ENCODE data around the gene MINPP1.
A peak's percentile ranks its signal among the peaks of the same experiment; 100 is the strongest.

MINPP1 gene

GRCh38 chr10:87594864-87595263 lies 90.2 kb downstream of the MINPP1 start:
- DNase-seq (ENCODE audit: low read depth in 2 of 2) = peak; percentile 16 to 49
- TF ChIP-seq CTCF (IDR thresholded peaks at IDR 0.05; ENCODE audit: low read depth, low read length) = no peak
- no peak overlapping the region for H3K4me3 ChIP-seq (replicated peaks in 1 of 2; ENCODE audit: low read depth in 2 of 2, low read length in 2 of 2)

- TF ChIP-seq CTCF (IDR thresholded peaks at IDR 0.05; ENCODE audit: low read depth, low read length) = no peak
- H3K4me3 ChIP-seq (replicated peaks in 1 of 2; ENCODE audit: low read depth in 2 of 2, low read length in 2 of 2) = no peak overlapping the region
- DNase-seq (ENCODE audit: low read depth in 2 of 2) = no peak
Measured at GRCh38 chr10:87596351-87596750, 91.7 kb downstream of the MINPP1 start.

GRCh38 chr10:87598700-87599099 lies 94.0 kb downstream of the MINPP1 start:
- no peak for TF ChIP-seq CTCF (IDR thresholded peaks at IDR 0.05; ENCODE audit: low read depth, low read length)
- DNase-seq (ENCODE audit: low read depth in 2 of 2) = no peak
- H3K4me3 ChIP-seq (replicated peaks in 1 of 2; ENCODE audit: low read depth in 2 of 2, low read length in 2 of 2) = no peak overlapping the region

GRCh38 chr10:87600581-87600980 lies 95.9 kb downstream of the MINPP1 start:
- no peak for TF ChIP-seq CTCF (IDR thresholded peaks at IDR 0.05; ENCODE audit: low read depth, low read length)
- DNase-seq (ENCODE audit: low read depth in 2 of 2) = no peak
- no peak overlapping the region for H3K4me3 ChIP-seq (replicated peaks in 1 of 2; ENCODE audit: low read depth in 2 of 2, low read length in 2 of 2)
